ENCODE data around the gene ARMC2.
"Not testable (repeated sequence)": the region's sequence is repeated elsewhere in the genome, so short reads cannot be mapped to it uniquely, and the experiment has no call there.

ARMC2 gene

GRCh38 chr6:108890898-108891297, 42.7 kb downstream of the ARMC2 start:
- not testable (repeated sequence) for H3K4me3 Mint-ChIP-seq; H3K36me3 Mint-ChIP-seq (ENCODE audit: low read depth); H3K27ac Mint-ChIP-seq; H3K9me3 Mint-ChIP-seq
- Mint-ChIP-seq H3K4me1 (ENCODE audit: low read depth) (peaks cover 29% of the 10 kb centered on the region), H3K27me3 (peaks cover 11% of the 10 kb centered on the region)
- intact Hi-C loops (cut with micrococcal nuclease): loop anchor here (5.0 kb wide), 1 partner anchor 109 kb away; no protein-coding TSS in a partner anchor

- H3K27ac Mint-ChIP-seq: no peak overlapping the region
- no peaks in the 10 kb centered on the region for H3K9me3 Mint-ChIP-seq
- no peaks in the 10 kb centered on the region for H3K36me3 Mint-ChIP-seq (ENCODE audit: low read depth)
- H3K4me3 Mint-ChIP-seq: no peak overlapping the region
- peaks cover 23% of the 10 kb centered on the region for H3K4me1 Mint-ChIP-seq (ENCODE audit: low read depth)
- H3K27me3 Mint-ChIP-seq: peaks cover 5% of the 10 kb centered on the region
- intact Hi-C loops (cut with micrococcal nuclease): loop anchor here (5.0 kb wide), 2 partner anchors 177 to 338 kb away; no protein-coding TSS in a partner anchor
Observed at GRCh38 chr6:108895571-108895970, 47.3 kb downstream of the ARMC2 start.

GRCh38 chr6:108896111-108896661, 48.0 kb downstream of the ARMC2 start:
- H3K4me3 Mint-ChIP-seq: no peak overlapping the region
- peak overlapping the region; percentile 76 for H3K27ac Mint-ChIP-seq
- peaks cover 26% of the 10 kb centered on the region for H3K4me1 Mint-ChIP-seq (ENCODE audit: low read depth)
- intact Hi-C loops (cut with micrococcal nuclease): loop anchor here (5.0 kb wide), 2 partner anchors 176 to 339 kb away; no protein-coding TSS in a partner anchor
- H3K36me3 Mint-ChIP-seq (ENCODE audit: low read depth): no peaks in the 10 kb centered on the region
- peaks cover 7% of the 10 kb centered on the region for H3K27me3 Mint-ChIP-seq
- no peaks in the 10 kb centered on the region for H3K9me3 Mint-ChIP-seq

GRCh38 chr6:108897371-108897770, 49.1 kb downstream of the ARMC2 start:
- H3K27me3 Mint-ChIP-seq: peaks cover 7% of the 10 kb centered on the region
- no peak overlapping the region for H3K27ac Mint-ChIP-seq
- no peak overlapping the region for H3K4me3 Mint-ChIP-seq
- H3K36me3 Mint-ChIP-seq (ENCODE audit: low read depth): no peaks in the 10 kb centered on the region
- H3K9me3 Mint-ChIP-seq: no peaks in the 10 kb centered on the region
- peaks cover 26% of the 10 kb centered on the region for H3K4me1 Mint-ChIP-seq (ENCODE audit: low read depth)
- intact Hi-C loops (cut with micrococcal nuclease): loop anchor here (5.0 kb wide), 2 partner anchors 175 to 340 kb away; no protein-coding TSS in a partner anchor

GRCh38 chr6:108902382-108902792, 54.2 kb downstream of the ARMC2 start:
- intact Hi-C loops (cut with micrococcal nuclease): no loop called here

GRCh38 chr6:108903796-108904195, 55.6 kb downstream of the ARMC2 start:
- Mint-ChIP-seq H3K9me3 (no peaks in the 10 kb centered on the region), H3K4me1 (ENCODE audit: low read depth) (peaks cover 19% of the 10 kb centered on the region), H3K4me3 (no peak overlapping the region), H3K27me3 (peaks cover 11% of the 10 kb centered on the region), H3K36me3 (ENCODE audit: low read depth) (no peaks in the 10 kb centered on the region), H3K27ac (no peak overlapping the region)
- intact Hi-C loops (cut with micrococcal nuclease): no loop called here

More at GRCh38 chr6:108902382-108902792, 54.2 kb downstream of the ARMC2 start:
- H3K27me3 Mint-ChIP-seq: peaks cover 11% of the 10 kb centered on the region
- H3K9me3 Mint-ChIP-seq: no peaks in the 10 kb centered on the region
- no peak overlapping the region for H3K4me3 Mint-ChIP-seq
- peak overlapping the region; percentile 38 for H3K27ac Mint-ChIP-seq
- no peaks in the 10 kb centered on the region for H3K36me3 Mint-ChIP-seq (ENCODE audit: low read depth)
- peaks cover 22% of the 10 kb centered on the region for H3K4me1 Mint-ChIP-seq (ENCODE audit: low read depth)

- H3K27ac Mint-ChIP-seq: peak overlapping the region; percentile 35
Observed at GRCh38 chr6:108904741-108905140, 56.5 kb downstream of the ARMC2 start.

GRCh38 chr6:108914235-108915022, 66.2 kb downstream of the ARMC2 start:
- Mint-ChIP-seq H3K4me1 (ENCODE audit: low read depth) (peaks cover 5% of the 10 kb centered on the region), H3K27me3 (peaks cover 3% of the 10 kb centered on the region), H3K9me3 (no peaks in the 10 kb centered on the region), H3K27ac (no peak overlapping the region), H3K4me3 (no peak overlapping the region), H3K36me3 (ENCODE audit: low read depth) (no peaks in the 10 kb centered on the region)
- intact Hi-C loops (cut with micrococcal nuclease): no loop called here

More at GRCh38 chr6:108904741-108905140, 56.5 kb downstream of the ARMC2 start:
- H3K9me3 Mint-ChIP-seq: no peaks in the 10 kb centered on the region
- no peak overlapping the region for H3K4me3 Mint-ChIP-seq
- H3K36me3 Mint-ChIP-seq (ENCODE audit: low read depth): no peaks in the 10 kb centered on the region
- peaks cover 19% of the 10 kb centered on the region for H3K4me1 Mint-ChIP-seq (ENCODE audit: low read depth)
- peaks cover 11% of the 10 kb centered on the region for H3K27me3 Mint-ChIP-seq
- intact Hi-C loops (cut with micrococcal nuclease): no loop called here

- Mint-ChIP-seq H3K4me1 (ENCODE audit: low read depth) (peaks cover 5% of the 10 kb centered on the region), H3K36me3 (ENCODE audit: low read depth) (no peaks in the 10 kb centered on the region), H3K27me3 (peaks cover 2% of the 10 kb centered on the region), H3K27ac (no peak overlapping the region), H3K9me3 (no peaks in the 10 kb centered on the region), H3K4me3 (no peak overlapping the region)
- intact Hi-C loops (cut with micrococcal nuclease): no loop called here
Observed at GRCh38 chr6:108915258-108915657, 67.0 kb downstream of the ARMC2 start.

GRCh38 chr6:108916026-108916686, 67.9 kb downstream of the ARMC2 start:
- no peak overlapping the region for H3K4me3 Mint-ChIP-seq
- H3K4me1 Mint-ChIP-seq (ENCODE audit: low read depth): peaks cover 11% of the 10 kb centered on the region
- H3K27me3 Mint-ChIP-seq: peaks cover 2% of the 10 kb centered on the region
- H3K9me3 Mint-ChIP-seq: no peaks in the 10 kb centered on the region
- no peak overlapping the region for H3K27ac Mint-ChIP-seq
- H3K36me3 Mint-ChIP-seq (ENCODE audit: low read depth): no peaks in the 10 kb centered on the region
- intact Hi-C loops (cut with micrococcal nuclease): no loop called here

GRCh38 chr6:108920751-108921150, 72.5 kb downstream of the ARMC2 start:
- intact Hi-C loops (cut with micrococcal nuclease): no loop called here
- Mint-ChIP-seq H3K27me3 (peaks cover 2% of the 10 kb centered on the region), H3K4me1 (ENCODE audit: low read depth) (peaks cover 20% of the 10 kb centered on the region), H3K9me3 (no peaks in the 10 kb centered on the region), H3K4me3 (no peak overlapping the region), H3K27ac (no peak overlapping the region), H3K36me3 (ENCODE audit: low read depth) (no peaks in the 10 kb centered on the region)

GRCh38 chr6:108921547-108922361, 73.5 kb downstream of the ARMC2 start:
- Mint-ChIP-seq H3K4me1 (ENCODE audit: low read depth) (peaks cover 20% of the 10 kb centered on the region), H3K27me3 (peaks cover 2% of the 10 kb centered on the region), H3K4me3 (no peak overlapping the region), H3K9me3 (no peaks in the 10 kb centered on the region), H3K36me3 (ENCODE audit: low read depth) (no peaks in the 10 kb centered on the region), H3K27ac (no peak overlapping the region)
- intact Hi-C loops (cut with micrococcal nuclease): no loop called here

GRCh38 chr6:108922499-108922898, 74.3 kb downstream of the ARMC2 start:
- no peaks in the 10 kb centered on the region for H3K9me3 Mint-ChIP-seq
- no peak overlapping the region for H3K4me3 Mint-ChIP-seq
- H3K36me3 Mint-ChIP-seq (ENCODE audit: low read depth): no peaks in the 10 kb centered on the region
- H3K4me1 Mint-ChIP-seq (ENCODE audit: low read depth): peaks cover 20% of the 10 kb centered on the region
- no peak overlapping the region for H3K27ac Mint-ChIP-seq
- H3K27me3 Mint-ChIP-seq: no peaks in the 10 kb centered on the region
- intact Hi-C loops (cut with micrococcal nuclease): no loop called here

Measured in dendritic cell treated with granulocyte-macrophage colony-stimulating factor and Interleukin-4, amounts not matched to agents 40 ng/mL and 50 ng/mL, for 4 days (primary cell).